ENCODE measurements around the gene PRRG2.

DNA sequence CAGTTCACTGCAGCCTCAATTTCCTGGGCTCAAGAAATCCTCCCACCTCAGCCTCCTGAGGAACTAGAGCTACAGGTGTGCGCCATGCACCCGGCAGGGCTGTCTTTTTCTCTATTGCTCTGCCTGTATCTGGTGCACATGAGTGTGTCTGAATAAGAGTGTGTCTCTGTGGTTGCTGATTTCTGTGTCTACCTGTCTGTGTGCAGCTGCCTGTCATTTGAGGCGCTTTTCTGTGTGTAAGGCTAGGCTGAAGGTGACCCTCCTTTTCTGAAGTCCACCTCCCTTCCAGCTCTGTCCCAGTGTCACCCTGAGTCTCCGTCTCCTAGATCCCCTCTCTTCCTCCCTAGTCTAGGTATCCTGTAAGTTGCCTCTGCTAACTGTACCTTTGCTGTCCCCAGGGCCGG lies 8.4 kb downstream of the PRRG2 start:
- TF ChIP-seq, protein P1, sequence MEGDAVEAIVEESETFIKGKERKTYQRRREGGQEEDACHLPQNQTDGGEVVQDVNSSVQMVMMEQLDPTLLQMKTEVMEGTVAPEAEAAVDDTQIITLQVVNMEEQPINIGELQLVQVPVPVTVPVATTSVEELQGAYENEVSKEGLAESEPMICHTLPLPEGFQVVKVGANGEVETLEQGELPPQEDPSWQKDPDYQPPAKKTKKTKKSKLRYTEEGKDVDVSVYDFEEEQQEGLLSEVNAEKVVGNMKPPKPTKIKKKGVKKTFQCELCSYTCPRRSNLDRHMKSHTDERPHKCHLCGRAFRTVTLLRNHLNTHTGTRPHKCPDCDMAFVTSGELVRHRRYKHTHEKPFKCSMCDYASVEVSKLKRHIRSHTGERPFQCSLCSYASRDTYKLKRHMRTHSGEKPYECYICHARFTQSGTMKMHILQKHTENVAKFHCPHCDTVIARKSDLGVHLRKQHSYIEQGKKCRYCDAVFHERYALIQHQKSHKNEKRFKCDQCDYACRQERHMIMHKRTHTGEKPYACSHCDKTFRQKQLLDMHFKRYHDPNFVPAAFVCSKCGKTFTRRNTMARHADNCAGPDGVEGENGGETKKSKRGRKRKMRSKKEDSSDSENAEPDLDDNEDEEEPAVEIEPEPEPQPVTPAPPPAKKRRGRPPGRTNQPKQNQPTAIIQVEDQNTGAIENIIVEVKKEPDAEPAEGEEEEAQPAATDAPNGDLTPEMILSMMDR (IDR thresholded peaks at IDR 0.05 in 4 of 5, conservative IDR thresholded peaks at IDR 0.05 in 1 of 5): no peak
- no peak for TF ChIP-seq POLR2A (IDR thresholded peaks at IDR 0.05)

All from gastrocnemius medialis (tissue), 4 donors.